CD4-positive, alpha-beta T cell treated with Interleukin-4 for 1 hour (primary cell): ENCODE results near the gene PHTF1.
A peak's percentile ranks its signal among the peaks of the same experiment; 100 is the strongest.
"Not testable (repeated sequence)": the region's sequence is repeated elsewhere in the genome, so short reads cannot be mapped to it uniquely, and the experiment has no call there.

Experiments used
- DNase-seq, 2 donors: peaks; one replicate each; pipeline ENCODE4 v3.0.0-alpha.2; 2020 to 2022

Gene PHTF1

GRCh38 chr1:113777561-113777960 is 18.3 kb upstream of the PHTF1 start:
- no peak for DNase-seq

DNA sequence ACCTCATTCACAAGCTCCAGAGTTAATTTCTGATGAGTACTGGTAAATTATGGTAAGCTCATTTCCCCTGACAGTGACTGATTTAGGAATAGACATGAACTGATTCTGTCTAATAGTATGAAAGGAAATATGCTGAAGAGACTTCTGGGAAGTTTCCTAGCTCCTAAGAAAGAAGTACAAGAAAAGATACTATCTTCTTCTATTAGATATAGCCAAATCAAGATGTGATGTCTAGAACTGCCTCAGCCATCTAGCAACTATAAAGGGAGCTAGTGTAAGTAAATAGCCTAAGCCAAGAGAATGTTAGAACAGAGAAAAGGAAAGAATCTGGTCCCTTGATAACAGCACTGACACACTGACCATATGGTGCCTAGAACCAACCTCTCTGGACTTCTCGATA is 10.7 kb upstream of the PHTF1 start:
- DNase-seq = no peak

DNA sequence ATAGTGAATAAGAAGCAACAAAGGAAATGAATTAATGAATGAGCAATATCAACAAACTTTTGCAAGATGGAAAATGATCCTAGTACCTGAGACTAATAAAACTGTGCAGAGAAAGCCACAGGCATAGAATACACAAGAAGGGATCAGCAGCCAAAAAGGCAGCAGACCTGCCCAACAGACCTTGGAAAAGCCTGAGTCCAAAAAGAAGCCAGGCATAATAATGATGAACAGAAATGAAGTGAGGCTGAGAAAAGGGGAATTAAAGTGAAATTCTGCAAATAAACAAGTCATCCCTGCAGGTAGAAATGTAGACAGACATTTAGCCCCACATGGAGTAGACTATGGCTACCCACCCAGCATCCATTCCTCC is 10.3 kb upstream of the PHTF1 start:
- DNase-seq = no peak

- no peak for DNase-seq
These were observed 9.8 kb upstream of the PHTF1 start for GRCh38 chr1:113768916-113769600.

- DNase-seq = no peak
These were observed 6.3 kb upstream of the PHTF1 start for GRCh38 chr1:113765306-113766230.

- DNase-seq = no peak
These were observed 4.4 kb upstream of the PHTF1 start for GRCh38 chr1:113763661-113764060.

- no peak for DNase-seq
These were observed 2.7 kb upstream of the PHTF1 start for GRCh38 chr1:113761937-113762336.

DNA sequence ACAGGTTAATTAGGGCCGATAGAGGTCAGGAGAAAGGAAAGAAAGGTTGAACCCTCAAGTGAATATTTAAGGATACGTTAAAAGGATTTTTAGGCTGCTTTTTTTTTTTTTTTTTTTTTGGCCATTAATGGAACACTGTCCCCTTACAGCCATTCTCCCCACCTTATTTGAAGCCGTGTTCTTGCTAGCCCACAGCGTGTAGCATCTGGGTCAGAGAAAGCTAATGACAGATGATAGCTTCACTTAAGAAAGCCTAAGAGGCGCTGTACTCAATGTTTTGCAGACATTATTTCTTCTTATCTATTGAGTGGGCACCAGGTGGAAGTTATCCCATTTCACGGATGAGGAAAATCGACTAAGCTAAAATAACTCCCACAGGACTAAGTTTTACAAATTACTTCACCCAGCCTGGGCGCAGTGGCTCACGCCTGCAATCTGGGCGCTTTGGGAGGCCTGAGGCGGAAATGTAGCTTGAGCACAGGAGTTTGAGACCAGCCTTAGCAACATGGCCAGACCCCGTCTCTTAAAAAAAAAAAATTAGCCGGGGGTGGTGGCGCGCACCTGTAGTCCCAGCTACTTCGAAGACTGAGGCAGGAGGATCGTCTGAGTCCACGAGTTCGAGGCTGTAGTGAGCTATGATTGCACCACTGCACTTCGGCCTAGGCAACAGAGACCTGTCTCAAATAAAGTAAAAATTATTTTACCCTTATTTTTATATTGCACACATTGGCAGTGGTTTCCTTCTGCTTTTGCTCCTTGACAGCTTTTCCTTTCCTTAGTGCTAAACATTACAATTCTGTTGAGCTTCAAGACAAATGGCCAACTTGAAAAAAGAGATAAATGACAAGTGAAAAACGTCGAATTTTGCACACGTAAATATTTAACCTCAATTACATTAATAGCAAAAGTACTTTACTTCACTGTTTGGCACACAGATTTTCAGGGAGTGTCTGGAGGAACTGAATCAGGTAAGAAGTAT is 1.1 kb upstream of the PHTF1 start:
- DNase-seq = no peak

DNA sequence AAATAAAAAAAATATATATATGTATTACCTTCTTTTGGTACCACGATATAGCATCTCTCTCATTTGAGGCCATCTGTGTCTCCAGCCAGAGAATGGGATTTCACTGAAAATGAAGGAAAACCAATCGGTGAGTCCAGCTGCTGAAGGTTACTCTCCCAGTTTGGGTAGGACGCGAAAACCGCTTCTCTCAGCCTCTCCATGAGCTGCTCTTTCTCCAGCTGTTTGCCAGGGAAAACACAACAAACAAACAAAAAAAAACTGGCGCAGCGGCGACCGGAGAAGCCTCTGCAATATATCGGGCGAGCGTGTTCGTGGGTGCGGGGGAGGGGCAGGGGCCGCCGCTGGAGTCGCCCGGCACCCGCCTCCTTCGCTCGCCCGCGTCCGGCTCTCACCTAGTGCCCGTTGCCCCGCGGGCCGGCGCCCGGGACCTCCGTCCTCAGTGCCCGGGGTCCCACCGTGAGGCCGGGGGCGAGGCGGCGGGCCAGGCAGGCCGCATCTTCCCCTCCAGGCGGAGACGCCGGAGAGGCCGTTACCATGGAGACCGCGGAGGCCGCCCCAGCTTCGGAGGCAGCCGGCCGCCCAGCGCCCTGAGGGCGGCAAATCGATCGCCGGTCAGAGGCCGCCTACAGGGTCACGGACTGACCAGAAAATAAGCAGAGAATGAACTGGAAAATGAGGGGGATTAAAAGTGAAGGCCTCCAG is 504 bp downstream of the PHTF1 start:
- DNase-seq = peak; percentile 61 to 62

- DNase-seq = no peak
These were observed 2.8 kb downstream of the PHTF1 start for GRCh38 chr1:113756461-113756860.

DNA sequence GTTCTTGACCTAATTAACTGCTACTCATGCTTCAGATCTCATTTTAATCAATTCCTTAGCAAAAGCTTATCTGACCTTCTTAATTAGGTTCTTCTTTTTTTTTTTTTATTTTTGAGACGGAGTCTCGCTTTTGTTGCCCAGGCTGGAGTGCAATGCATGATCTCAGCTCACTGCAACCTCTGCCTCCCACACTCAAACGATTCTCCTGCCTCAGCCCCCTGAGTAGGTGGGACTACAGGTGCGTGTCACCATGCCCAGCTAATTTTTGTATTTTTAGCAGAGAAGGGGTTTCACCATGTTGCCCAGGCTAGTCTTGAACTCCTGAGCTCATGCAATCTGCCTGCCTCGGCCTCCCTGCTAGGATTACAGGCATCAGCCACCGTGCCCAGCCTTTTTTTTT is 6.0 kb downstream of the PHTF1 start:
- DNase-seq = not testable (repeated sequence)

- no peak for DNase-seq
These were observed 7.8 kb downstream of the PHTF1 start for GRCh38 chr1:113751516-113751915.

DNA sequence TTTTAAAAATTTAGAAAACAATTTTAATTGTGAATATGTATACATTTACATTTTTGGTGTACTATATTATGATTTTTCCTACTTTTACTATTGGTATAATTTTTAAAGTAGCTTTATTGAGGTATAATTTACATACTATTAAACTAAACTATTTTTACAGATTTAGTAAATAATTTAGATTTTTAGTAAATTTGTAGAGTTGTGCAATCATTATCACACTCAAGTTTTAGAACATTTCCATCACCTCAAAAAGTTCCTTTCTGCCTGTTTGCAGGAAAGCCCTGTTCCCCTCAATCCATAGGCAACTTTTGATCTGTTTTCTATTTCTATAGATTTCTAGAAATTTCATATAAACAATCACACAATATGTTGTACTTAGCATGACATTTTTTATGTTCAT is 8.2 kb downstream of the PHTF1 start:
- DNase-seq = no peak

- no peak for DNase-seq
These were observed 9.9 kb downstream of the PHTF1 start for GRCh38 chr1:113749402-113749801.

- DNase-seq = no peak
These were observed 11.9 kb downstream of the PHTF1 start for GRCh38 chr1:113747376-113747775.

GRCh38 chr1:113745425-113745824 is 13.9 kb downstream of the PHTF1 start:
- DNase-seq = no peak

DNA sequence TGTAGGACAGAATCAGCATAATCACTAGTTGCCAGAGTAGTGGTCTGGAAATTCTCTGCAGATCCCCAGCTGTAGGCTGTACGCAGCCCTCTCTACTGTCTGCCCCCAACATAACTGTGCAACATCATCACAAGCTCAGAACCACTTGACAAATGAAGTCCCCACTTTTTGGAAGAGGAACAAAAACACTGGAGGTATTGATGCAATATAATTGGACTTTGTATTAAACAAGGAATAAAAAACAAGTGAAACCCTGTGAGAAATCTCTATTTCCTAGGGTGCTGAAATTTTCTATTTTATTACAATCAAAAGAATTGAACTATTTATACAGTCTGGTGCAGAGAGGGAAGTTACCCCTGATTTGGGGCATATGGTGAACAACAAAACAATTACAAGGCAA is 15.2 kb downstream of the PHTF1 start:
- DNase-seq = no peak

DNA sequence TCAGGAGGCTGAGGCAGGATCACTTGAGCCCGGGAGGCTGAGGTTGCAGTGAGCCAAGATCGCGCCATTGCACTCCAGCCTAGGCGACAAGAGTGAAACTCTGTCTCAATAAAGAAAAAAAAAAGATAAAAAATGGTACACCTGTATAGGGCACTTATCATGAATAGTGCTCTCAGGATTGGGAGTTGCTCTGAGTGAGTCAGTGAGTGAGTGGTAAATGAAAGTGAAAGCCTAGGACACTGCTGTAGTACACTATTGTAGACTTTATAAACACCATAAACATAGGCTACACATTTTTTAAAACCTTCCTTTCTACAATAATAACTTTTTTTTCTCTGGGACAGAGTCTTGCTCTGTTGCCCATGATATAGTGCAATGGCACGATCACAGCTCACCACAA is 16.8 kb downstream of the PHTF1 start:
- DNase-seq = no peak

DNA sequence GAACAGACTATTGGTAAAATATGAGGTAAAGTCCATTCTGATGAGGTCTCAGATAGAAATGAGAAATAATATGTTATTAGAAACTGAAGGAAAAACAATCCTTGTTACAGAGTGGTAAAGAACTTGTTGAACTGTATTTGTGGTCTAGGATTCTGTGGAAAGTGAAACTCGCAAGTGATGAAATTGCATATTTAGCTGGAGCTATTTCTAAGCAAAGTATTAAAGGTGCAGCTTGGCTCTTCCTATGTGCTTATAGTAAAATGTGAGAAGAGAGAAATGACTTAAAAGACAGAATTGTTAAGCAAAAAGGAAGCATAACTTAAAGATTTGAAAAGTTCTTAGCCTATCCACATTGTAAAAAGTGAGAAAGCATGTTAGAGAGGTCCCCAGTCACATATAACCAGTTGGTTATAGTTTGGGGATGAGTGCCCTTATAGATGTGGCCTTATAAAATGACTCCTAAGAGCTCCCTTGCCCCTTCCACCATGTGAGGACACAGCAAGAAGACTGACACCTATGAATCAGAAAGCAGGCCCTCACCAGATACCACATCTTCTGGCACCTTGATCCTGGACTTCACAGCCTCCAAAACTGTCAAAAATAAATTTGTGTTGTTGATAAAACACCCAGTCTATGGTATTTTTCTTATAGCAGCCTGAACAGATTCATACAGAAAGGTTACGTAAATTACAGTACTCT is 24.8 kb downstream of the PHTF1 start:
- no peak for DNase-seq

DNA sequence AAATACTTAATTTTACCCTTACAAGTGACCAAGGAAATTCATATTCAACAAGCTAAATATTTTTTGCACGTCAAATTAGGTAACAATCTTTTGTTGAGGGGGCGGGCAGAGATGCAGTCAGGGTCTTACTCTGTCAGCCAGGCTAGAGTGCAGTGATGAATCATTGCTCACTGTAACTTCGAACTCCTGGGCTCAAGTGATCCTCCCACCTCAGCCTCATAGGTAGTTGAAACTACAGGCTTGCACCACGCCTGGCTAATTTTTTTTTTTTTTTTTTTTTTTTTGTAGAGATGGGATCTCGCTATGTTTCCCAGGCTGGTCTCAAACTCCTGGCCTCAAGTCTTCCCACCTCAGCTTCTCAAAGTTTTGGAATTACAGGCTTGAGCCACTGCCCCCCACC is 26.5 kb downstream of the PHTF1 start:
- DNase-seq = no peak

GRCh38 chr1:113721010-113721409 is 38.3 kb downstream of the PHTF1 start:
- DNase-seq = no peak

GRCh38 chr1:113718621-113719020 is 40.7 kb downstream of the PHTF1 start:
- DNase-seq = not testable (repeated sequence)
